PC-3 (cell line): ENCODE results near the gene SIX2. TPM values are rescaled to one million over a fixed set of nuclear protein-coding genes. Genes with fewer than 3 reads are reported as not detected.

ENCODE experiments used
- ATAC-seq: fragments of 200-7000 bp; cut with Tn5 transposase; 2 replicates; pipeline ENCODE4 v1.9.1; 2020; ENCODE audit warnings: mild to moderate bottlenecking, moderate library complexity
- BruUV-seq: library from RNA; stranded (reverse); fragments of 400-500 nt; replicated peaks from 2 replicates; lab custom pipeline; 2021; lab: Mats Ljungman, UMichigan
- CTCF ChIA-PET: fragments of 300-600 bp; sonication (Branson Sonifier 250); formaldehyde crosslinking; loops from one replicate; lab custom pipeline; 2022; ENCODE audit warnings: antibody characterized with exemption; lab: Charles Lee
- POLR2A ChIA-PET: fragments of 300-600 bp; sonication (Branson Sonifier 250); formaldehyde crosslinking; loops from one replicate; lab custom pipeline; 2022; ENCODE audit warnings: antibody characterized with exemption; ENCODE audit not compliant: unreplicated experiment; lab: Charles Lee
- DNase-seq: peaks from one replicate; pipeline ENCODE4 v3.0.0-alpha.2; 2015
- H2AFZ ChIP-seq: fragments of 300-600 bp; sonication (generic); 2 replicates; pipeline ENCODE4 v1.6.0; 2016; ENCODE audit warnings: antibody characterized with exemption, low read length
- H3F3A ChIP-seq: fragments of 300-600 bp; sonication (generic); one replicate; pipeline ENCODE4 v1.6.0; 2017; ENCODE audit warnings: antibody characterized with exemption, low read length, control low read depth, mild to moderate bottlenecking; ENCODE audit not compliant: unreplicated experiment
- H3K27ac ChIP-seq: fragments of 300-600 bp; sonication (generic); 2 replicates; pipeline ENCODE4 v1.5.1; 2016; ENCODE audit warnings: mild to moderate bottlenecking, low read length
- H3K27me3 ChIP-seq: fragments of 300-600 bp; sonication (generic); 2 replicates; pipeline ENCODE4 v1.6.1; 2016; ENCODE audit warnings: low read length, mixed read lengths
- H3K36me3 ChIP-seq: fragments of 300-600 bp; sonication (generic); 2 replicates; pipeline ENCODE4 v1.6.1; 2016; ENCODE audit warnings: low read depth, mixed run types, low read length, mixed read lengths
- H3K4me1 ChIP-seq: fragments of 300-600 bp; sonication (generic); 2 replicates; pipeline ENCODE4 v1.5.1; 2016; ENCODE audit warnings: low read length; ENCODE audit not compliant: insufficient read depth
- H3K4me2 ChIP-seq: fragments of 300-600 bp; sonication (generic); 2 replicates; pipeline ENCODE4 v1.6.0; 2016; ENCODE audit warnings: low read length
- H3K4me3 ChIP-seq: fragments of 300-600 bp; sonication (generic); 2 replicates; pipeline ENCODE4 v1.5.1; 2016; ENCODE audit warnings: mild to moderate bottlenecking, low read length, mixed read lengths
- H3K79me2 ChIP-seq: fragments of 300-600 bp; sonication (generic); 2 replicates; pipeline ENCODE4 v1.6.1; 2017; ENCODE audit warnings: low read length, mixed read lengths
- H3K9ac ChIP-seq: fragments of 300-600 bp; sonication (generic); 2 replicates; pipeline ENCODE4 v1.6.0; 2016; ENCODE audit warnings: mild to moderate bottlenecking, low read length
- H3K9me2 ChIP-seq: fragments of 300-600 bp; sonication (generic); replicated peaks from 2 replicates; pipeline ENCODE4 v1.6.1; 2016; ENCODE audit warnings: mixed run types, low read length, mixed read lengths
- H3K9me3 ChIP-seq: fragments of 300-600 bp; sonication (generic); 2 replicates; pipeline ENCODE4 v1.6.1; 2016; ENCODE audit warnings: low read length, mixed read lengths
- H4K20me1 ChIP-seq: fragments of 300-600 bp; sonication (generic); 2 replicates; pipeline ENCODE4 v1.6.1; 2016; ENCODE audit warnings: low read length, mixed read lengths
- EZH2 ChIP-seq: fragments of 300-600 bp; sonication (generic); IDR thresholded peaks from one replicate; pipeline ENCODE4 v1.6.1; 2017; ENCODE audit warnings: antibody characterized with exemption, mild to moderate bottlenecking, low read length; ENCODE audit not compliant: unreplicated experiment
- EZH2phosphoT487 ChIP-seq: fragments of 300-600 bp; sonication (generic); IDR thresholded peaks from 2 replicates; pipeline ENCODE4 v1.6.1; 2018; ENCODE audit warnings: mild to moderate bottlenecking, antibody characterized with exemption, low read length, borderline replicate concordance
- intact Hi-C: fragments of 100-400 bp; cut with micrococcal nuclease; formaldehyde crosslinking; loops from 2 replicates; pipeline ENCODE4 v1.9.0; 2023
- total RNA-seq: library from RNA; depleted of rRNA; stranded (reverse); fragments of >200 nt; gene quantifications from 2 replicates; pipeline ENCODE4 v1.2.3, GENCODE V29; 2014
- TF ChIP-seq, protein P1 (sequence below): fragments of 300-600 bp; sonication (generic); conservative IDR thresholded peaks from 2 replicates; pipeline ENCODE4 v1.5.1; 2017; ENCODE audit warnings: antibody characterized with exemption, low read depth, mild to moderate bottlenecking, low read length

SIX2 gene
- total RNA-seq, 1 experiment from 2014 or later, result 27.9 TPM

DNA sequence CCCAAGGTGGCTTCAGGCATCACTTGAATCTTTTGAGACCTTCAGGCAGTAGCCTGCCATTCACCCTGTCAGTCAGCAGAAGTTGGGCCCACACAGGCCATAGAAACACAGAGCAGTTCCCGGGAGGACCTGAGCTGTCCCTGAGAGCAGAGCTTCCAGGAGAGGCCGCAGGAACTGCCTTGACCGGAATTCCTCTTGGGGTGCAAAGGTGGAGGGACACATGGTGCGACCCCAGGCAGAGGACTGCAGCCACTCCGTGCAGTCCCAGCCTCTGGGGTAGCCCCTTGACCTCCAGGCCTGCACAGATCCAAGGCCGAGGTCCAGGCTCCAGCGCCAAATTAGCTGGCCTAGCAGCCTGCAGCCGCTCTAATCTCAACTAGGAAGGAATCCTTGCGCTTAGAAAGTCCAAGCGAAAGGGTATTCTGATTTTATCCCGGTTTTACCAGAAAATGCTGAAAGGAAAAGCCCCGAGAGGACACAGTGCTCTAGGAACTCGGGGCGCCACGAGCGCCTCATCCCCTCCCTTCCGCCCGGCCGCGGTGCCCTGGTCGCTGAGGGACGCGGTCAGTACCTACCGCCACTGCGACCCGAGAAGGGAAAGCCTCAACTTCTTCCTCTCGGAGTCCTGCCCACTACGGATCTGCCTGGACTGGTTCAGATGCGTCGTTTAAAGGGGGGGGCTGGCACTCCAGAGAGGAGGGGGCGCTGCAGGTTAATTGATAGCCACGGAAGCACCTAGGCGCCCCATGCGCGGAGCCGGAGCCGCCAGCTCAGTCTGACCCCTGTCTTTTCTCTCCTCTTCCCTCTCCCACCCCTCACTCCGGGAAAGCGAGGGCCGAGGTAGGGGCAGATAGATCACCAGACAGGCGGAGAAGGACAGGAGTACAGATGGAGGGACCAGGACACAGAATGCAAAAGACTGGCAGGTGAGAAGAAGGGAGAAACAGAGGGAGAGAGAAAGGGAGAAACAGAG lies 5.4 kb downstream of the SIX2 start:
- BruUV-seq, result no TSS peak
- DNase-seq, result no peak
- Histone ChIP-seq H3K9ac (no peak overlapping the region), H3K36me3 (no peaks in the 10 kb centered on the region), H3K9me2 (no peaks in the 10 kb centered on the region), H4K20me1 (peaks cover 25% of the 10 kb centered on the region), H3K4me2 (no peak overlapping the region), H3K4me1 (peaks cover 16% of the 10 kb centered on the region), H2AFZ (no peak overlapping the region), H3K4me3 (no peak overlapping the region), H3F3A (no peaks in the 10 kb centered on the region), H3K79me2 (peaks cover 35% of the 10 kb centered on the region), H3K27ac (no peak overlapping the region), H3K9me3 (no peaks in the 10 kb centered on the region), H3K27me3 (no peaks in the 10 kb centered on the region)
- ChIA-PET POLR2A (no interaction called here), CTCF (interaction anchor here (0.6 kb wide), 1 partner anchor 586 kb away, joined by 3 read pairs; no protein-coding TSS in a partner anchor)
- no peak for TF ChIP-seq EZH2phosphoT487
- TF ChIP-seq, protein P1, sequence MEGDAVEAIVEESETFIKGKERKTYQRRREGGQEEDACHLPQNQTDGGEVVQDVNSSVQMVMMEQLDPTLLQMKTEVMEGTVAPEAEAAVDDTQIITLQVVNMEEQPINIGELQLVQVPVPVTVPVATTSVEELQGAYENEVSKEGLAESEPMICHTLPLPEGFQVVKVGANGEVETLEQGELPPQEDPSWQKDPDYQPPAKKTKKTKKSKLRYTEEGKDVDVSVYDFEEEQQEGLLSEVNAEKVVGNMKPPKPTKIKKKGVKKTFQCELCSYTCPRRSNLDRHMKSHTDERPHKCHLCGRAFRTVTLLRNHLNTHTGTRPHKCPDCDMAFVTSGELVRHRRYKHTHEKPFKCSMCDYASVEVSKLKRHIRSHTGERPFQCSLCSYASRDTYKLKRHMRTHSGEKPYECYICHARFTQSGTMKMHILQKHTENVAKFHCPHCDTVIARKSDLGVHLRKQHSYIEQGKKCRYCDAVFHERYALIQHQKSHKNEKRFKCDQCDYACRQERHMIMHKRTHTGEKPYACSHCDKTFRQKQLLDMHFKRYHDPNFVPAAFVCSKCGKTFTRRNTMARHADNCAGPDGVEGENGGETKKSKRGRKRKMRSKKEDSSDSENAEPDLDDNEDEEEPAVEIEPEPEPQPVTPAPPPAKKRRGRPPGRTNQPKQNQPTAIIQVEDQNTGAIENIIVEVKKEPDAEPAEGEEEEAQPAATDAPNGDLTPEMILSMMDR, result no peak
- intact Hi-C loops, result no loop called here
- no peak for ATAC-seq

DNA sequence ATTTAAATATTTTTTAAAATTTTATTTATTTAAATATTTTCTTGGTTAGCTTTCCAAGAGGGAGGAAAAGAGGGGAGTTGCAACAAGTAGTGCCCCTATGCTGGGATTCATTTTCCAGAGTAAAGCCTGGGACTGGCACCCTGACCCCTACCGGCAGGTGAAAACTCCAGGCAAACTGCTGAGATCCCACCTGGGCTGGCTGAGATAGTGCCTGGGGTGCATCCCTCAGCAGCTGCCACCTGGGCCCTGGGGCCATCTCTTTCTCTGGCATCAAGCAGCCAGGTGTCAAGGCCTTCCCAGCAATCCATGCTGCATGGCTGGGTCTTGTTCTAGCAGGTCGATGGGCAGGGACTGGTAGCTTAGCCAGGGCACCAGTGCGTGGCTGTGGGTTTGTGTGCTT lies 6.6 kb downstream of the SIX2 start:
- no peak overlapping the region for H3K9ac ChIP-seq
- no peaks in the 10 kb centered on the region for H3K9me3 ChIP-seq
- no peaks in the 10 kb centered on the region for H3K36me3 ChIP-seq
- no peak for DNase-seq
- no peak overlapping the region for H3K4me2 ChIP-seq
- no peak overlapping the region for H2AFZ ChIP-seq
- peaks cover 24% of the 10 kb centered on the region for H3K79me2 ChIP-seq
- ChIA-PET CTCF (no interaction called here), POLR2A (no interaction called here)
- BruUV-seq, result no TSS peak
- intact Hi-C loops, result no loop called here
- no peak overlapping the region for H3K4me3 ChIP-seq
- ATAC-seq, result no peak
- peaks cover 6% of the 10 kb centered on the region for H3K4me1 ChIP-seq
- no peaks in the 10 kb centered on the region for H3K9me2 ChIP-seq
- TF ChIP-seq EZH2, result no peak
- TF ChIP-seq, protein P1, result no peak
- no peak for TF ChIP-seq EZH2phosphoT487
- no peaks in the 10 kb centered on the region for H3K27me3 ChIP-seq
- H3K27ac ChIP-seq, result no peak overlapping the region
- no peaks in the 10 kb centered on the region for H3F3A ChIP-seq
- peaks cover 16% of the 10 kb centered on the region for H4K20me1 ChIP-seq

DNA sequence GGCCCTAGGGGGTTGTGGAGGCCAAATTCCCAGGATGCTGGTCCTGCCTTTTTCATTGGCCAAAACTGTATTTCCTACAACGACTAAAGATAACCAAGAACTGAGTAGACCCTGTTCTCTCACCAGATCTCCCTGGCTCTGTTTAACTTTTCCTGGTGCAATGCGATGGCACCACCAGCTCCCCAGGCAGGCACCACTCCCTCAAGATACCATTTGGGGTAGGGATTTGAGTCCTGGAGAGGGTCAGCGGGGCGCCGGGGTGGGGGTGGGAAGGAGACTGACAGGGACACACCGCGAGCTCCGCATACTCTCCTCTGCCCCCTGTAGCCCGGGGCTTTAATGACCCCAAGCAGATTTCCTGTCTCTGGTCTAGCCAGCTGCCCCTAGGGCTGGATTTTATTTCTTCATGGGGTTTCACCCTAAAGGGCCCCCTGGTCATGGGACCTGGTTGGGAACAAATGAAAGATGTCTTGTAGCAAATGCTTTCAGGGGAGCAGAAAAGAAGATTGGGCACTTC lies 7.3 kb downstream of the SIX2 start:
- no peak overlapping the region for H2AFZ ChIP-seq
- H3K9me2 ChIP-seq, result no peaks in the 10 kb centered on the region
- H3K27me3 ChIP-seq, result no peaks in the 10 kb centered on the region
- TF ChIP-seq EZH2 (no peak), EZH2phosphoT487 (no peak)
- TF ChIP-seq, protein P1, result no peak
- H3K9me3 ChIP-seq, result no peaks in the 10 kb centered on the region
- H3K4me1 ChIP-seq, result no peaks in the 10 kb centered on the region
- BruUV-seq, result no TSS peak
- H3K4me3 ChIP-seq, result no peak overlapping the region
- H3K27ac ChIP-seq, result no peak overlapping the region
- POLR2A ChIA-PET, result no interaction called here
- no peaks in the 10 kb centered on the region for H3K36me3 ChIP-seq
- DNase-seq (no peak), ATAC-seq (no peak)
- H3K79me2 ChIP-seq, result peaks cover 16% of the 10 kb centered on the region
- no peak overlapping the region for H3K9ac ChIP-seq
- no peak overlapping the region for H3K4me2 ChIP-seq
- peaks cover 9% of the 10 kb centered on the region for H4K20me1 ChIP-seq
- intact Hi-C loops, result no loop called here
- CTCF ChIA-PET, result no interaction called here
- H3F3A ChIP-seq, result no peaks in the 10 kb centered on the region
